Measurements from ENCODE around the gene ENTR1.

Gene ENTR1, protein sequence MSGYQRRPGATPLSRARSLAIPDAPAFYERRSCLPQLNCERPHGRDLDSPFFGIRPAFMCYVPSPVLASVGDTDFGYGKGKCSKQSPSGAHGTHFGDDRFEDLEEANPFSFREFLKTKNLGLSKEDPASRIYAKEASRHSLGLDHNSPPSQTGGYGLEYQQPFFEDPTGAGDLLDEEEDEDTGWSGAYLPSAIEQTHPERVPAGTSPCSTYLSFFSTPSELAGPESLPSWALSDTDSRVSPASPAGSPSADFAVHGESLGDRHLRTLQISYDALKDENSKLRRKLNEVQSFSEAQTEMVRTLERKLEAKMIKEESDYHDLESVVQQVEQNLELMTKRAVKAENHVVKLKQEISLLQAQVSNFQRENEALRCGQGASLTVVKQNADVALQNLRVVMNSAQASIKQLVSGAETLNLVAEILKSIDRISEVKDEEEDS

DNA sequence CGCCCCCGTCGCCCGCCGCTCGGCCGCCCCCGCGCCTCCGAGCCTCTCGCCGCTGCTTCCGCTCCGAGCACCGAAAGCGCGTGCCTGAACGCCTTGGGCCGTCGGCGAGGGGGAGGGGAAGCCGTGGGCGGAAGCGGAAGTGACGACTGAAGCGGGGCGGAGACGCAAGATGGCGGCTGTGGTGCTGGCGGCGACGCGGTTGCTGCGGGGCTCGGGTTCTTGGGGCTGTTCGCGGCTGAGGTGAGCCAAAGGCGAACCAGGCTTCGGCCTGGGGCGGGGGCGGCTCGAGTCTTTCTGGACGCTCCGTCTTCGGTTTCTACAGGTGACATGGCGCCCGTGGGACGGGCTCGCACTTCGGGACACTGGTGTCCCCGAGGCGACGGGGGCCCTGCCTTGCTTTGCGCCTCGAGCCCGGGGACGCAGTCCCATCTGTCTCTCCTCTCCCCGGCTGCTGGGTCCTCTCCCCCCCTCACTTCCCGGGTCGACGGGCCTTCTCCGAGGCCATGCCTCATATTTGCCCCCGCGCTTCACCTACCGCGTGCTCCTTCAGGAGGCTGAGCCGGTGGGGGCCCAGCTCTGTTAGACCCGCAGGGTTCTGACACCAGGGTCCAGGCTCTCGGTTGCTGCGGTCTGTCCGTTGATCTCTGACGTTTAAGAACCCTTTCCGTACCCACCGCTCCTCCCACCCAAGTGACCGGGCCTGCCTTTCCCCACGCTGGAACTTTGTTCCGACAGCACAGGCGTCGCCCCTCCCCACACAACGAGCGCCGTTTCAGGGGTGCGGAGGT lies at the start of gene ENTR1, which contains the start of gene PMPCA:
TSS of gene ENTR1 (minus strand) at position 115 of the 788 bp plus-strand sequence. CDS start 217 bp downstream, outside the sequence.
TSS of gene PMPCA (plus strand) at position 159 of the 788 bp plus-strand sequence. CDS start at position 170, 11 bp downstream.
- DNase-seq (ENCODE audit: low read depth in 2 of 2): peak; percentile 97 to 98

DNA sequence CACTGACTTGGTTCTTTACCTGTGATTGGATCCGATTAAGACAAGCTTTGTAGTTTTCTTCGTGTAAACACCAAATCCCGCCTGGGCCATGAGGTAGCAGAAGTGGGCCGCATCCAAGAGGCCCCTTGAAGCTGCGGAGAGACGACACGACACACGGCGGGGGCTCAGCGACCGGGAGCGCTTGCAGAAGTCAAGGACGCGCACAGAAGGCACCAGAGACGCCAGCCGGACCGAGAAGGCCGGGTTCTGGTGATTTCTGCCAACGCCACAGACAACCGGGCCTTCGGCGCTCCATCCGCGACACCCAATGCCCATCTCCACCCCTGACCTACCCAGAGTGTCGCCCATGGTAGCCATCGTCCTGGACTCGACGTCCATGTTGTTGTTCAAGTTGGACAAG lies 49.0 kb upstream of the ENTR1 start:
- no peak for DNase-seq (ENCODE audit: low read depth in 2 of 2)

DNA sequence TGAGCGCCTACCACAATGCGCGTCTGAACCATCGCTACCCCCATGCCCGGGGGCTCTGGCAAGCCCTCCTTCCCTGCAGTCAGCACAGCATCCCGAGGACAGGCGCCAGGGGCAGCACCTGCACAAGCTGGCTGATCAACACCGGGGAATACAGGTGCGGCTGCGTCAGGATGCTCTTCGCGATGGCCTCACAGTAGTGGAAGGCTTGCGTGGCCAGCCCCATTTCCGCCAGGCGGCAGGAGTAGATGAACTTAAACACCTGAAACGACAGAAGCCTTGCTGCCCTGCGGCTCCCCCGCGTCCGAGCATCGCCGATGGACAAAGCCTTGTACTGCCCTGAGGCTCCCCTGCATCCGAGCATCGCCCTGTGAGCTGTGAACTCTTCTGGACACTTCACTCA lies 46.9 kb upstream of the ENTR1 start:
- DNase-seq (ENCODE audit: low read depth in 2 of 2): no peak

DNA sequence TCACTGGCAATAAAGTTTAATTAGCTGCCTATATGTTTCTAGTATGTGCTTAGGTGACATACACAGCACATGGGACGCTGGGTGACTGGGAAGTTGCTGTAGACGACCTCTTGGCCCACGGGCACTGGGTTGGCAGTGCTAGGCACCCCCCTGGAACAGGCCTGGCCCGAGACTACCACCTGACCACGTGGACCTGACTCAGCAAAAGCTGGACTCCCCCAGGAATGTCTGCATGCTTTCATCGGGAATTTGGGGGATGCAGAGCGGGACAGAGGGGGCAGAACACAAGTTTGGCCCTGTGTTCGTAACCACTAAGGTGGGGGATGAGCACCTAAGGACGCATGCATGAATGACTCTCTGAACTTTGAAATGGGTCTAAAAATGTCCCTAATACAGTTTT lies 45.8 kb upstream of the ENTR1 start:
- DNase-seq (ENCODE audit: low read depth in 2 of 2): no peak

DNA sequence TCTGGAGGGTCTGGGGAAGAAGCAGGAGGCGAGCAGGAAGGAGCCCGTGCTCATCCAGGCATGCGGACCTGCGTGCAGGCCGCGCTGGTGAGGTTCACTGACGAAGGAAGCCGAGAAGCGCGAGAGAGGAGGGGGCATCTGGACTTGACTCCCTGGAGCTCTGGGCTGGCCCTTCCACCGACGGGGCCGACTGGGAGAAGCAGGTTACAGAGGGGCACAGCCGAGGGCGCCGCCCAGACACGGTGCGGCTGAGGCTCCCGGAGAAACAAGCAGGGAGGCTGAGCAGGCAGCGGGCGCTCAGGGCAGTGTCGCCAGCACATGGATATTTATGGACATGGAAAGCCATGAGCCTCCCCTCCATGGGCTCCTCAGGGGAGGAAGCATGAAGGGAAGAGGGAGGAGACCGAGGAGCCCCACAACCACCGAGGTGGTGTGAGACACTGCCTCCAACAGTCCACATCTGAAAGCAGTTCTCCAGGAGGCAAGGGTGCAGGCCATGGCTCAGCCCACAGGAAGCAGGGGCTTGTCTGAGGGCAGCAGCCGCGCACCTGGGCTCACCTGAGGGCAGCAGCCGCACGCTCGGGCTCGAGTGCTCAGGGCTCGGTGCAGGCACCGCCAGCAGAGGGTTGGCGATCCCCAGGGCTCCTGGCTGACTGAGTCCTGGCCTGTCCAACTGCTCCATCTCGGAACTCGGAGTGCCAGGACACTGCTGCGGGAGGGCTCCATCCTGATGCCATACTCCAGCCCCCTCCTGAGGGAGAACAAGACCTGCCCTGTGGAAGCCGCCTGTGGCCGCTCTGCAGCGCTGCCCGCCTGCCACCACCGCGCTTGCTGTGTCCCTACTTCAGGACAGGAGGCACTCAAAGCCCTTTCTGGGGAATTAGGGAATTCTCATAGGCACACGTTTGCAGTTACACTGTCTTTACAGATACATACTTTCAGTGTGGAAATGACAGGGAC lies 44.9 kb upstream of the ENTR1 start:
- no peak for DNase-seq (ENCODE audit: low read depth in 2 of 2)

DNA sequence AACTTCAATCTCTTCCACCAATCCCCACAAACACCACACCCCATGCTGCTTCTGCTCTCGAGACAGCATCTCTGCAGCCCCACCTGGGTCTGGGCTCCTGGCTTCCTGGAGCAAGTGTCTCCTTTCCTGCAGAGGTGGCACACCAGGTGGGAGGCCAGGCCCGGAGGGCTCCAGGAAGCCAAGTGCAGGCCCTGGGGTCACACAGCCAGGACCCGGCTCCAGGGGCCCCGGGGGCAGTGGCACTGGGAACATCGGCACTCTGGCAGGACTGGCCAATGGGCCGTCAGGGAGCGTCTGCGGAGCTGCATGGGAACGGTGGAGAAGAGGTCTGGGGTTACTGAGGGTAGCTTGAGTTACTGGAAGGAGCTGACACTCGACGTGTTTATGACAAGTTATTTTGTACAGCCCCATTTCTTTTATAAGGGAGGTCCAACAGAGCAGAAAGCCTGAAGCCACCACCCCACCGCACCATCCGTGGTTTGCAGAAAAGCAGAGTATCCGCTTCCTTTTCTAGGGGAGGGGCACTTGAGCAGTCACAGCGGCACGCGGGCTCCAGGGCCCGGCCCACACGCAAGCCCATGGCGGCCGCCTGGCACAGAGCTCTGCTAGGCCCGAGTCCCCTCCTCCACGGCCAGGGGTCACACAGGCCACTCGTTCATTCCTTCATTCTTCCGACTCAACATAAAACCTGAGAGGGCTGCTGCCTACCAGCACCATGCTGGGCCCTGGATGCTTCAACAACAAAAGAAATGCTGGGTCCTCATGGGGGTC lies 43.8 kb upstream of the ENTR1 start:
- DNase-seq (ENCODE audit: low read depth in 2 of 2): no peak

DNA sequence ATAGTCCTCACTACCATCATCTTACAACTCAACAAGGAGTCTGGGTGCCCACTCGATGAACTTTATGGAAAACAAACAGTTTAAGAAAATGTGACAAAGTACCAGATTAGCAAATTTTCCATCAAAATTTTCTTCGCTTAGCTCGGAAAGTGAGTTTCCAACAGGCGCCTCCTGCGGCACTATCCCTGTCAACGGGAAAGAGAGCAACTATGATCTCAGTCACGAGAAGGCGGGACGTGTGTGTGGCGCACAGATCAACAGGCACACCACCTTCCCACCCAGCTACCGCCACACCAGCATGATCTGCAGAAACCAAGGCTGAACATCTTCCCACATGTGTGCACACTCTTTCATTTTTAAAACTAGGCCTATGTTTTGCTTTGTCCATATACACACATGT lies 42.9 kb upstream of the ENTR1 start:
- no peak for DNase-seq (ENCODE audit: low read depth in 2 of 2)

DNA sequence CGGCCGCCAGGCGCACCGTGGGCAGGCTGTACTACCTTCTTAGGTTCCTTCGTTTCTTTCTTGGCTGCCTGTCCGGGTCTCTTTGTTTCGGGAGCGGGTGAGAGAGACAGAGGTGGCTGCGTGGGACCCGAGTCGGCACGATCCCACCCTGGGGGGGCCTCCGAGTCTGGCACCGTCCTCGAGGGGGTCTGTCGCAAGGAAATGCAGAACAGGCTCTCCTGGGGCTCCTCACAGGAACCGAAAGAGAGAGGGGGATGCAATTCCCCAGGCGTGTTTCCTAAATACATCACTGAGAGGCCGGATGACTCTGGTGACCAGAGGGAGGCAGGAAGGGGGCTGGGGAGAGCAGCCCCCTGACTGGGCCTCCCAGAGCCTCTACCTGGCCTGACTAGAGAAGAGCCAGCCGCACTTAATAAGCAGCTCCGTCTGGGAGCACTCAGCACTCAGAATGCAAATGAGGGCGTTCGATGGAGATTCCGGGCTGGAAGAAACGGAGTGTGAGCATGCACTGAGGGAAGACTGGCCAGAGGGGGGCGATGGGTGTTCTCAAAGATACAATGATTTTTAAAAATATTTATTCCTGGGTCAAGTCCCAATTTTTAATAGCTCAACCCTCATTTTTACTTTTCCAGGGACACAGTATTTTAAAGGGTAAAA lies 40.9 kb upstream of the ENTR1 start:
- no peak for DNase-seq (ENCODE audit: low read depth in 2 of 2)

DNA sequence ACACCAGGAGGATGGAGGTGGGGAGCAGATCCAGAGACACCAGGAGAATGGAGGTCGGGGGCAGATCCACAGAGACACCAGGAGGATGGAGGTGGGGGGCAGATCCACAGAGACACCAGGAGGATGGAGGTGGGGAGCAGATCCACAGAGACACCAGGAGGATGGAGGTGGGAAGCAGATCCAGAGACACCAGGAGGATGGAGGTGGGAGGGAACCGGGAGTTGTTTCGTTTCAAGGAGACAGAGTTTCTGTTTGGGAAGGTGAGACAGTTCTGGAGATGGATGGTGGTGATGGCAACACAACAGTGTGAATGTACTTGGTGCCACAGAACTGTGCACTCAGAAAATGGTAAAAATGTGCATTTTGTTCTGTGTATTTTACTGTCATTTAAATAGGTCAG lies 38.2 kb upstream of the ENTR1 start:
- no peak for DNase-seq (ENCODE audit: low read depth in 2 of 2)

DNA sequence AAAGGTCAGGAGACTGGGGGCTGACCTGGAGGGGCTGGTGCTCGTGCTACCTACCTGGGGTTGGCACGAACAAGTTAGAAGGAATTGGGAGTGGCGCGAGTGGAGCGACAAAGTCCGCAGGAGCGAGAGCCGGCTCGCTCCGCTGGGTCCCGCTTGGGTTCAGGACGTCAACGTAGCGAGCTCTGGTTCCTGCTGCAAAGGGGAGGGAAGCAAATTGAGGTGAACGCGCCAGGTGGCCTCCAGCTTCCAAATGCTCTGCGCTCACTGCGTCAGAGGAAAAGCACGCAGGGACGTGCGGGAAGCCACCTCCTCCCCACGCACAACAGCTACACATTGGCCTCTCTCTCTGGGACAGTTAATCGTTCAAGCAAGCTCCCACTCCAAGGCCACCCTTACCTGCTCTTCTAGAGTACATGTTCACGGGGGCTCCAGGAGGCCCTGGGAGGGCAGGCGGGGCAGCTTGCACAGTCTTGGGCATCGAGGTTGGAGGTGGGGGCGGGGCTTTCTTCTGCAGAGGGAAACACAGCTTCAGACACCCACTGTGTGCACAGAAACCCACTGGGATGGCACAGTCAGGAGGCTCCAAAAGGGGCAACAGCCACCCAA lies 36.9 kb upstream of the ENTR1 start:
- no peak for DNase-seq (ENCODE audit: low read depth in 2 of 2)

DNA sequence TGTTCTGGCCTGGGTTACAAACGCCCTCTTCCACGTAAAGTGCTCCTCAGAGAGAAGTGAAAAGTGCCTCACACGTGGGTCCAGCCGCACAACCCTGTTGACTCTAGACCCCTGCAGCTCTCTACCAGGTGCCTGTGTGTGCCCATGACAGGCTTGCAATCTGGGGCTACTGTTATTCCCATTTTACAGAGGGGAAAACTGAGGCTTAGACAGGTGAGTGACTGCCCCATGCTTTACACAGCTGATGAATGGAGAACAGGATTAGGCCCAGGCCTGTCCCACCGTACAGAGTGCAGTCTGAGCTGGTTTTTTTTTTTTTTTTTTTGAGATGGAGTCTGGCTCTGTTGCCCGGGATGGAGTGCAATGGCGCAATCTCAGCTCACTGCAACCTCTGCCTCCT lies 35.4 kb upstream of the ENTR1 start:
- DNase-seq (ENCODE audit: low read depth in 2 of 2): no peak

DNA sequence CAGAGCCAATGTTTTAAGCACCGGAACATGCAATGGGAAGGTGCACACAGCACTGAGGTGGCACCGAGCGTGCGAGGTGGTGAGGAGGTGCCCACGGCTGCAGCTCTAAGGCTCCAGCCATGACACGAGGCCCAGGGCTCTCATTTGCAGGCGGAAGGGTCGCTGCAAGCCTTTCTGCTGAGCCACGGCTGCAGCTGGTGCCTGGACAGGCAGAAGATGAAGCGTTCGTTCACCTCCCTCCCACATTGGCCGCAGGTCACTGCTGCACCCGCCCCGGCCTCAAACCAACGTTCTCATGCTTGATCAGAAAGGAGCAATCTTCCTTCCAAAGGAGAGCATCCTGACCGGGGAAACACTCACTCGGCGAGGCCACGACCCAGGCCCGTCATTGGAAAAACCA lies 33.7 kb upstream of the ENTR1 start:
- DNase-seq (ENCODE audit: low read depth in 2 of 2): no peak

DNA sequence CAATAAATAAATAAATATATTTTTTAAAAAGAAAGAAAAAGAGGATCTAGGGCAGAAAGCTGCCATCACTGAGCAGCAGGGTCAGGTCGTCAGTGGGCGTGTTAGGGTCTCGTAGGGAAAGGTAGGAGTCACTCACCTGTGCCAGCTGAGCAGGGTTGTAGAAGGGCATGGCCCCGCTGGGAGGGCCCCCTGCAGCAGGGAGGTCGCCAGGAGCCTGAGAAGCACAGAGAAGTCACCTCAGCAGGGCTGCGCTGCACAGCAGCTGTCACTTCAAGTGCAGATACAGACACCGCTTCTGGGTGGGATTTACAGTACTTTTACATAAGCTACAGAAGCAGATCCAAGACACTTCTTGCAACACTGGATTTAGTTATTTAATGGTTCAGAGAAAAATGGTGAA lies 33.3 kb upstream of the ENTR1 start:
- DNase-seq (ENCODE audit: low read depth in 2 of 2): no peak

DNA sequence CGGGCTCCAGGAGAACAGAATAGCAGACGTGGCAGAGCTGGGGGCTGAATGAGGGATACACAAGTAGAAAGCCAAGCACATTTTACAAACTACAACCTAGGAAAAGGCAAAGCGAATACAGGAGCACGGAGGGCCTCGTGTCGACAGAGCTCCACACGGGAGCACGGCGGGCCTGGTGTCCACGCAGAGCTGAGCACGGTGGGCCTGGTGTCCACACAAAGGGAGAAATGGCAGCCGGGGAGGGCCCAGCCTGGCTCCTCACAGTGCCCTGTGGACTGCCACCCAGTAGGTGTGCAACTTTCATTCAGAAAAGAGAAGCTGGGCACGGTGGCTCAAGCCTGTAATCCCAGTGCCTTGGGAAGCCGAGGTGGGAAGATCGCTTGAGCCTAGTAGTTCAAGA lies 32.7 kb upstream of the ENTR1 start:
- DNase-seq (ENCODE audit: low read depth in 2 of 2): no peak

DNA sequence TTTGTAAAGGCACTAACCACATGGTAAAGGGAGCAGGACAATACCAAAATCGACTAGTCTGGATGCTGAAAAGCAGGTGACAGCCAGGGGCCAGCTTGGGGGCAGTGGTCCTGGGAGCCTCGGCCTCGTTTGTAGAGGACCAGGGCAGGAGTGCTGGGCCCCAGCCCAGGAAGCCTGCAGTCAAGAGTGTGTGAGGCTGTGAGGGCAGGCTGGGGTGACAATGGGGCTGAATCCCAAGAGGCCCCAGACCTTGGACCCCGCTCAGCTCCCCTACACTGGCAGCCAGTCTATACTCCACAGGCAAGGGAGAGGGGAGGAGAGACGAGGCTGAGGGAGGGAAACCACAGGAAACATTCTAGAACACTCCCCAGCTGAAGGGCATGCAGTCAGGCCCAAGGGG lies 31.9 kb upstream of the ENTR1 start:
- DNase-seq (ENCODE audit: low read depth in 2 of 2): no peak

DNA sequence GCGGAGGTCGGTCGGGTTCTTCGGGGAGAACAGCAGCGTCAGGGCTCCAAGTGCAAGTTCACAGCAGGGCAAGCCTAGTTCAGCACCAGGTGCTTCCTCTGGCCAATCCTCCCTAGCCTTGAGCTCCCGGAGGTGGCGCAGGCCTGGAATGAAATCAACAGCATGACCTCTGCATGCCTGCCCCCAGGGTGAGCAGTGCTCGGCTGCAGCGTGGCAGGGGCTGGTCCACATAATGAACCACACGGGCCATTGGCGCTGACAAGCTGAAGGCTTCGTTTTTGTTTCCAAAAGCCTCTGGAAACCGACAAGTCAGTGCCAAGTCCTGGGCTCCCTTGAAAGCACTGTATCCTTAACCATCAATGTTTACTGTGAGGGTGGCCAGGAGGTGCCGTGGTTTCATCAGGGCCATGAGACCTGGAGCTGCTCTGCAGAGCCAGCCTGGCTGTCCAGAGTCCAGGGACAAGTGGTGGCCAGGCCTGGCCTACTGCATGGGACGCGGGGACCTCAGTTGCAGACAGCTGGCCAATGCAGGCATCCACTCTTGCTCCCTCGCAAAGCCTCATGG lies 31.3 kb upstream of the ENTR1 start:
- no peak for DNase-seq (ENCODE audit: low read depth in 2 of 2)

DNA sequence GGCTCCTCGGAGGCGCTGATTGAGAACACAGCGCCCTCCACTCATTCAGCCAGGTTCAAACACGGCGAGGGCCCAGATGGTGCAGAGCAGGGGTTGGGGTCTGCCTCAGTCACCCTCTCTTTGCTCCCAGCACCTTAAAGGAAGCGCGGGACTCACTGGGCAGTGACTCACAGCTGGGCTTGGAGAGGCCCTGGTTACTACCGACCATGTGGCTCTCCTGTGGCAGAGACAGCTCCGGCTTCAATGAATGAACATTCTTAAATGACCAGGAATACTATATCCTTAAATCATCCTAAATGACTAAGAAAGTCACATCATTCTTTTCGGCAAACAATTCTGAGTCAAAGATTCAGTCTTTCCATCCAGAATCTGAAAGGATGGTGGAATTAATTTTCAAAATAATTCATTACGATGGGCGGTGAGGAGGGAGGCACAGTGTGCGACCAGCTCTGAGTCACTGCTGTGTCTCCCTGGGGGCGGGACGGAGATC lies 30.8 kb upstream of the ENTR1 start:
- no peak for DNase-seq (ENCODE audit: low read depth in 2 of 2)

DNA sequence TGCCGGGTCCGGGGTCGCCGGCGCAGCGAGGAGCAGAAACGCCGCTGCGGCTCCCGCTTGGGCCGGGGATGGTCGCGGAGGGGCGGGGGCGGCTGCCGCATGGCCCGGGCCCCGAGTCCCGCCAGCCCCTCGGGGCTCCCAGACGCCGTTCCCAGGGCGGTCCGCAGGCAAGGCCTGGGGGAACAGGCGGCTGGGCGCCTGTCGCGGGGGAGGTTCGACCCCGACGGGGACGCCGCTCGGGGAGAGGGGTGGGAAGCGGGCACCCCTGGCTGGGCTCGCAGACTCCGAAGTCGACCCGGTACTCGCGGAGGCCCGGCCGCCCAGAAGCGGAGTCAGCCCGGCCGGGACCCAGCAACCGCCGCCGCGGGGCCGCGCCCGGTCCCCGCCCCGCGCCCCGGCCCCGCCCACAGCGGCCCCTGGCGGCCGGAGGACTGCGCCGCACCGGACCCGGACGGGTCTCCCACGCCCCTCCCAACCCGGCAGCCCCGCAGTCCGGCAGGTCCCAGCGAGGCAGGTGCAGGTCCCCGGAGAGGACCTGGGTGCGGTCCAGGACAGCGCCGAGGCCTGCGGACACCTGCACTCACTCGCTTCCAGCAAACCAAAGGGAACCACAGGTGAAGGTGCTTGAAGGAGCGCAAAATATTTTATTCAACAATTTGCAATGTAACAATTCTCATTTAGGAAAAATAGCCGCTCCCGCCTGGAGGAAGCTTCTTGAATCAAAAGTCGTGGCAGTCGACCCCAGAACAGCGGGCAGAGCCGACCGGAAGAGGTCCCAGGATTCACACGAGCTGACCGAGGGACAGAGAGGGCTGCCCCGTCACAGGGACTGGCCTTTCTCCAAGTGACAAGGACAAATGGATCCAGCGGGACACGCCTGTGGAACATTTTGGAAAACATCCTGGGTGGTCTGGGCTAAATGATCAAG lies 29.3 kb upstream of the ENTR1 start, which contains the start of gene INPP5E:
TSS of gene INPP5E (minus strand) at position 365 of the 928 bp plus-strand sequence. CDS start 426 bp downstream, outside the sequence.
- peak; percentile 75 to 78 for DNase-seq (ENCODE audit: low read depth in 2 of 2)
